Hepatocyte (in vitro differentiated cells): Measurements from ENCODE around the gene JCAD. TPM values are rescaled to one million over a fixed set of nuclear protein-coding genes. Genes with fewer than 3 reads are reported as not detected.

ENCODE experiments used
- DNase-seq: peaks from one replicate; pipeline ENCODE4 v3.0.0-alpha.2; 2016; ENCODE audit warnings: low spot score
- H2AFZ ChIP-seq: fragments of 200-600 bp; sonication (generic); 2 replicates; pipeline ENCODE4 v1.6.0; 2016; ENCODE audit warnings: antibody characterized with exemption, mild to moderate bottlenecking
- H3K27ac ChIP-seq: fragments of 200-600 bp; sonication (generic); 2 replicates; pipeline ENCODE4 v1.5.1; 2016; ENCODE audit warnings: mild to moderate bottlenecking
- H3K27me3 ChIP-seq: fragments of 200-600 bp; sonication (generic); 2 replicates; pipeline ENCODE4 v1.6.1; 2016
- H3K36me3 ChIP-seq: fragments of 200-600 bp; sonication (generic); replicated peaks from 2 replicates; pipeline ENCODE4 v1.5.1; 2016; ENCODE audit warnings: low read depth; ENCODE audit not compliant: insufficient read depth
- H3K4me1 ChIP-seq: fragments of 200-600 bp; sonication (generic); 2 replicates; pipeline ENCODE4 v1.5.1; 2016; ENCODE audit warnings: mild to moderate bottlenecking, moderate library complexity; ENCODE audit not compliant: insufficient read depth
- H3K4me2 ChIP-seq: fragments of 200-600 bp; sonication (generic); 2 replicates; pipeline ENCODE4 v1.6.0; 2016
- H3K4me3 ChIP-seq: fragments of 200-600 bp; sonication (generic); 2 replicates; pipeline ENCODE4 v1.5.1; 2016; ENCODE audit warnings: mild to moderate bottlenecking
- H3K79me2 ChIP-seq: fragments of 200-600 bp; sonication (generic); 2 replicates; pipeline ENCODE4 v1.6.0; 2017; ENCODE audit warnings: mild to moderate bottlenecking
- H3K9me2 ChIP-seq: fragments of 200-600 bp; sonication (generic); replicated peaks from 2 replicates; pipeline ENCODE4 v1.6.0; 2017; ENCODE audit warnings: mild to moderate bottlenecking; ENCODE audit not compliant: insufficient read depth
- H3K9me3 ChIP-seq: fragments of 200-600 bp; sonication (generic); 2 replicates; pipeline ENCODE4 v1.5.1; 2016; ENCODE audit warnings: low read depth, mild to moderate bottlenecking
- H4K20me1 ChIP-seq: fragments of 200-600 bp; sonication (generic); 2 replicates; pipeline ENCODE4 v1.6.0; 2016; ENCODE audit warnings: mild to moderate bottlenecking; ENCODE audit not compliant: insufficient read depth, poor library complexity, severe bottlenecking
- CTCF ChIP-seq: fragments of 200-600 bp; sonication (generic); IDR thresholded peaks from 2 replicates; pipeline ENCODE4 v1.5.1; 2016; ENCODE audit warnings: antibody characterized with exemption, mild to moderate bottlenecking; ENCODE audit not compliant: poor library complexity
- EZH2 ChIP-seq: fragments of 200-600 bp; sonication (generic); IDR thresholded peaks from 2 replicates; pipeline ENCODE4 v1.6.1; 2016; ENCODE audit warnings: antibody characterized with exemption, mild to moderate bottlenecking, borderline replicate concordance
- EZH2phosphoT487 ChIP-seq: fragments of 200-600 bp; sonication (generic); IDR thresholded peaks from one replicate; pipeline ENCODE4 v1.6.1; 2018; ENCODE audit warnings: antibody characterized with exemption, mild to moderate bottlenecking, low read depth, moderate library complexity; ENCODE audit not compliant: unreplicated experiment, severe bottlenecking
- WGBS: methylation state at CpG from one replicate; pipeline ENCODE4 v1.1.6; 2016; ENCODE audit warnings: low lambda C conversion rate; ENCODE audit errors: missing lambda C conversion rate; 5-methylcytosine and 5-hydroxymethylcytosine counted together
- polyA plus RNA-seq: library from polyadenylated mRNA; unstranded; fragments of >200 nt; fragmentation: Nextera tagmentation; extraction: Ambion mirVana; gene quantifications from 2 replicates; pipeline ENCODE4 v1.2.1, GENCODE V29; 2016
- total RNA-seq: library from RNA; depleted of rRNA; stranded (reverse); fragments of >200 nt; gene quantifications from 2 replicates; pipeline ENCODE4 v1.2.3, GENCODE V29; 2014

Gene JCAD
- total and polyA plus RNA-seq, 2 experiments from 2014 or later = 7.0 to 12.8 TPM

- H3K4me1 ChIP-seq = peaks cover 15% of the 10 kb centered on the region
- H4K20me1 ChIP-seq = no peaks in the 10 kb centered on the region
- peaks cover 12% of the 10 kb centered on the region for H3K79me2 ChIP-seq
- no peak overlapping the region for H2AFZ ChIP-seq
- H3K9me3 ChIP-seq = no peaks in the 10 kb centered on the region
- DNase-seq = no peak
- H3K27ac ChIP-seq = no peak overlapping the region
- no peak overlapping the region for H3K4me2 ChIP-seq
- H3K4me3 ChIP-seq = no peak overlapping the region
- 64% methylated on average over 5 of the region's 5 CpGs for WGBS
- no peaks in the 10 kb centered on the region for H3K36me3 ChIP-seq
- TF ChIP-seq EZH2 = no peak
- no peak for TF ChIP-seq EZH2phosphoT487
- no peak for TF ChIP-seq CTCF
- H3K9me2 ChIP-seq = no peaks in the 10 kb centered on the region
- no peaks in the 10 kb centered on the region for H3K27me3 ChIP-seq
Measured at GRCh38 chr10:30043476-30044270, 15.7 kb downstream of the JCAD start.

GRCh38 chr10:30042820-30043219 is 16.6 kb downstream of the JCAD start:
- Histone ChIP-seq H3K4me3 (no peak overlapping the region), H2AFZ (no peak overlapping the region), H3K4me2 (no peak overlapping the region), H4K20me1 (no peaks in the 10 kb centered on the region), H3K9me2 (no peaks in the 10 kb centered on the region), H3K79me2 (peaks cover 6% of the 10 kb centered on the region), H3K4me1 (peaks cover 15% of the 10 kb centered on the region), H3K27ac (no peak overlapping the region), H3K27me3 (no peaks in the 10 kb centered on the region), H3K36me3 (no peaks in the 10 kb centered on the region), H3K9me3 (no peaks in the 10 kb centered on the region)
- no peak for TF ChIP-seq CTCF
- TF ChIP-seq EZH2 = no peak
- no peak for TF ChIP-seq EZH2phosphoT487
- 92% methylated on average over 3 of the region's 3 CpGs for WGBS
- no peak for DNase-seq

DNA sequence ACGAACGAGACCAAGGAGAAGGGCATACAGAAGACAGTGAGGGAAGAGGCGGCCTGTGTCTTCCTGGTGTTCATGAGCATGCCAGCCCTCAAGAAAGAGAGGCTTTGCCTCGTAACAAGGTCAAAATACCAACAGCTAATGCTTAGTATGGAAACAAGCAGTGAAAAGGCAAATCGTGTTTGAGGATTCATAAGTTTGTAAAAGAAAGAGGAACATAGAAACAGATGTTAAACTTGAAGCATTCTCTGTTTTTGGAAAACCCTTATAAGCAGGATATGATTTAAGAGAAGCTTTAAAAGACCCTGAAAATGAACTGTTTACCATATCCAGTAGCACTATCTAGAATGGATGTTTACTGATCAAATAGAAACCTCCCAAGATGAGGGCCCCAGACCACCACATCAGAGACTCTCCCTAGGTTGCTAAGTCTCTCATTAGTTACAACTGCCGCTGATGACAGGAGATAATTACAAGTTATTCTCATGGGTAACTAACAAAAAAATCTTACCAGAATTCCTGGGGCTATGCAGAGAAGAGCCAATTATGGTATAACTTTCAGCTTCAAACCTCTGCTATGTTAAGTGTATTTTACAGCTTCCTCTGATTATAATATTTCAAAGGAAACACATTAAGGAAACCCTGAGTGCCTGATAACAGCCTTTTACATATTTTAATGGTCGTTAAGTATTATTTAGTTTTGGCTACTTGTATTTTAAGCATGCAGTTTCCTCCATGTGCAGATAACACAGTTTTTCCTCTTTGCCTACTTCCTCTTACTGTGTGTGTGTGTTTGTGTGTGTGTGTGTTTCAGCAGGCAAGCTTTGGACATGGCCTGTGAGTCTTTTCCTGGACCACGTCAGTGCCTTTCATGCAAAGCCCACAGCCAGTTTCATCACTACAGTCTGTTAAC is 17.9 kb downstream of the JCAD start:
- Histone ChIP-seq H3K4me1 (peaks cover 15% of the 10 kb centered on the region), H3K79me2 (peaks cover 4% of the 10 kb centered on the region), H3K36me3 (no peaks in the 10 kb centered on the region), H3K4me2 (peak overlapping the region; percentile 32), H3K27ac (peak overlapping the region; percentile 31), H3K4me3 (no peak overlapping the region), H3K9me3 (no peaks in the 10 kb centered on the region), H3K27me3 (no peaks in the 10 kb centered on the region), H2AFZ (no peak overlapping the region), H3K9me2 (no peaks in the 10 kb centered on the region), H4K20me1 (no peaks in the 10 kb centered on the region)
- WGBS = 58% methylated on average over 8 of the region's 8 CpGs
- no peak for DNase-seq
- TF ChIP-seq EZH2 = no peak
- no peak for TF ChIP-seq CTCF
- no peak for TF ChIP-seq EZH2phosphoT487
